ENCODE results near the gene HECTD4. TPM values are rescaled to one million over a fixed set of nuclear protein-coding genes. Genes with fewer than 3 reads are reported as not detected.

The HECTD4 gene
- total RNA-seq: 26.4 and 29.3 TPM in 2 replicates

GRCh38 chr12:112381883-112382796, at the start of gene HECTD4:
TSS of gene HECTD4 (minus strand) at chr12:112382431. CDS start at chr12:112382128, 303 bp downstream.

GRCh38 chr12:112418608-112419296, 36.5 kb upstream of the HECTD4 start, which contains the start of gene PTPN11:
TSS of gene PTPN11 (plus strand) at chr12:112418947. CDS start at chr12:112419112, 165 bp downstream.

DNA sequence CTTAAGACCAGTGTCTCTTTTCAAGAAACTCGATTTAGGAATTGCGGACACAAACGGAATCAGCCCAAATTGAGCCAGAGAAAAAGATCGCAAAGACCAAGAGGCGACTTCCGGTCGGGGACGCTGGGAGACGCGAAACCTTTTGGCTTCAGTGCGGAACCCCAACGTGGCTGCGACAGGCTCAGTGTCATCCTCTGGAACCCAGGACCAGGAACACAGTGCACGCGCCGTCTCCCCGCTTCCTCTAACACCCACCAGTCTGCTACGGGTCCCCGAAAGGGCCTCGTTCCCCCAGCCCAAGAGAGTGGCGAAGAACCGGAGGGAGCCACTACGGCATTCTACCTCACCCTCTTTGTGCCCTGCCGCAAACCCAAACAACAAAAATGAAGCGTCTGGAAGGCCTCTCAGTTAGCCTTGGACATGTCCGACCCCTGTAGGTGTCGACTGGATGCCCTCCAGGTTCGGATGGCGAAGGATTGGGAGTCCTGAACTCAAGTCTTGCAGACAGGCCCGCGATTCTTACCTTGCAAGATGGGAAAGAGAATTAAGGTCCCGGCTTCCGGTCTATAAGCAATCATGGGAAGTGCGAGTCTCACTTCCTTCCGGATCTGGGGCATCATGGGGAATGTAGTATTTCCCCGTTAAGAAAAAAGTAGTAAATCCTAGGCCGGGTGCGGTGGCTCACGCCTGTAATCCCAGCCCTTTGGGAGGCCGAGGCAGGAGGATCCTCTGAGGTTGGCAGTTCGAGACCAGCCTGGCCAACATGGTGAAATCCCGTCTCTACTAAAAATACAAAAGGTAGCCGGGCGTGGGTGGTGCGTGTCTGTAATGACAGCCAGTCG, 27.1 kb upstream of the HECTD4 start, which contains the start of gene RPL6:
RPL6 (minus strand) TSS at position 542 of the 842 bp plus-strand sequence. CDS start 949 bp downstream, outside the sequence.

DNA sequence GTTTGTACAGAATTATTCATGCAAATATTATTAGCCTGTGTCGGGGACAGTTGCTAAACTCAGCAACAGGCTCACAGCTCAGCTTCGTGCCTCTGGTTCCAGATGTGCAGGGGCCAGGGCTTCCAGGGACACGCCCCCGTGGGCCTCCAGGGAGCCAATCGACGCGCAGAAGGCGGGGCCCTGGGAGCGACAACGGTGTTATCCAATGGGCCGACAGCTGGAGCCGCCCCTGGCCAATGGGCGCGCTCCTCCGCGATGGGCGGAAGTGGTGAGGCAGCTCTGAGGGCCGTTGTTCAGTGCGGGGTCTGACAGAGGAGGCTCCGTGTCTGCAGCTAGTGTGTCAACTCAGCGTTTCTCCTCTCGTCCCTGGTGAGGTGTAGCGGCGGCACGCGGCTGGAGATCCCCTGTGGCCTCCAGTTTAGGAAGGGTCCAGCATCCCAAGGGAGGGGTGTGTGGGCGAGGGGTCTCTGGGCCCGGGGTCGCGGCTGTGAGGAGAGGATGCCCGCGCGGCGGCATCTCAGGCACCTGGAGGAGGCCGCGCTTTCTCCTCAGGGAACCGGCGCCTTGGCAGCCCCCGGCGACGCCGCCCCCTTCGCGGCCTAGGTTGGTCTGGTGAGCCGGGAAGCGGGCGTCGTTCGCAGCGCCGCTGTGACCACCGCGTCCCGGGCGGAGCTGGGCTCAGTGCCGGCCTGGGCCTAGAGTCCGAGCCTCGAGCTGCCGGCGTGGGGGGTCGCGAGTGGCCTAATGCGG, 256.8 kb downstream of the HECTD4 start, which contains the start of gene TRAFD1:
TRAFD1 (plus strand) TSS at position 311 of the 750 bp plus-strand sequence. CDS start 4,963 bp downstream, outside the sequence.

Small RNA genes within 50 kb of the gene (small RNA-seq; reads per million reads assigned to genes)
- not detected for gene RF00019

Other genes with a start within 250 kb of the HECTD4 start
- gene RPL6, start 27.2 kb upstream of the HECTD4 start, total RNA-seq: 1,252 and 1,346 TPM in 2 replicates
- 120 and 126 TPM in 2 replicates for gene PTPN11, start 36.5 kb upstream of the HECTD4 start, total RNA-seq